Measurements from ENCODE around the gene KANSL1.
"Not testable (repeated sequence)": the region's sequence is repeated elsewhere in the genome, so short reads cannot be mapped to it uniquely, and the experiment has no call there.

- TF ChIP-seq CTCF, EZH2phosphoT487 (IDR thresholded peaks at IDR 0.05; ENCODE audit: low read length): not testable (repeated sequence)
Observed at GRCh38 chr17:46223041-46223440, 29.8 kb upstream of the KANSL1 start.
